Aorta (tissue), 5 donors: Measurements from ENCODE around the gene MRPS27. TPM values are rescaled to one million over a fixed set of nuclear protein-coding genes. Genes with fewer than 3 reads are reported as not detected.
A peak's percentile ranks its signal among the peaks of the same experiment; 100 is the strongest.
"Not testable (repeated sequence)": the region's sequence is repeated elsewhere in the genome, so short reads cannot be mapped to it uniquely, and the experiment has no call there.

Source experiments
- ATAC-seq: fragments of 200-7000 bp; cut with Tn5 transposase; one replicate; pipeline ENCODE4 v1.9.1; 2022; ENCODE audit warnings: moderate library complexity; ENCODE audit not compliant: low FRiP score
- DNase-seq, 2 donors: peaks; one replicate each; pipeline ENCODE4 v3.0.0-alpha.2; 2020
- H3K27ac ChIP-seq, 2 donors: one replicate each; pipeline ENCODE4 v1.5.1; 2013; ENCODE audit warnings: low read length in 2 of 2, mild to moderate bottlenecking in 2 of 2, moderate library complexity in 2 of 2, control low read depth in 1 of 2, inconsistent platforms in 1 of 2, low read depth in 1 of 2
- H3K27me3 ChIP-seq, 2 donors: one replicate each; pipeline ENCODE4 v1.6.1; 2013; ENCODE audit warnings: control low read depth in 1 of 2, low read length in 1 of 2, mild to moderate bottlenecking in 1 of 2, moderate library complexity in 1 of 2; ENCODE audit not compliant: insufficient read depth in 2 of 2, control insufficient read depth in 1 of 2
- H3K36me3 ChIP-seq, 2 donors: one replicate each; pipeline ENCODE4 v1.6.1; 2013; ENCODE audit warnings: control low read depth in 1 of 2, low read length in 1 of 2, mild to moderate bottlenecking in 1 of 2; ENCODE audit not compliant: insufficient read depth in 2 of 2, control insufficient read depth in 1 of 2
- H3K4me1 ChIP-seq, 2 donors: one replicate each; pipeline ENCODE4 v1.6.1; 2013; ENCODE audit warnings: low read length in 2 of 2, control low read depth in 1 of 2, mild to moderate bottlenecking in 1 of 2, moderate library complexity in 1 of 2; ENCODE audit not compliant: insufficient read depth in 2 of 2, control insufficient read depth in 1 of 2
- H3K4me3 ChIP-seq, 2 donors: one replicate each; pipeline ENCODE4 v1.5.1; 2013; ENCODE audit warnings: low read length in 2 of 2, control low read depth in 1 of 2, mild to moderate bottlenecking in 1 of 2
- H3K9me3 ChIP-seq: one replicate; pipeline ENCODE4 v1.6.1; 2013; ENCODE audit warnings: mild to moderate bottlenecking, low read length; ENCODE audit not compliant: control insufficient read depth
- WGBS, 2 donors: extraction: QIAGEN DNeasy Blood & Tissue Kit; methylation state at CpG; one replicate each; pipeline ENCODE4 v1.1.7; 2013; 5-methylcytosine and 5-hydroxymethylcytosine counted together
- intact Hi-C, 2 donors: fragments of 100-400 bp; cut with DNase I; formaldehyde crosslinking; loops; one replicate each; pipeline versions ENCODE4 v1.14.2 to v1.15.0; 2022
- polyA plus RNA-seq, 2 donors: library from polyadenylated mRNA; stranded (reverse); fragments of 200-250 nt; gene quantifications; one replicate each; pipeline ENCODE4 v1.2.3, GENCODE V29; 2013
- total RNA-seq, 2 donors: library from RNA; stranded (reverse); fragmentation: NEBNext Ultra II Directional; extraction: Animal tissue kit (Norgen Biotek cat#: 25700); gene quantifications; one replicate each; pipeline ENCODE4 v1.2.1, GENCODE V29; 2021
- donor health status: healthy with polysubstance abuse.
- donor health status: Bipolar disorder and iron deficiency.
- donor health status: DM: no; HTN: no; CAD: no.
- donor health status: DM: no; HTN: no; CAD: no.
- donor health status: DM: yes; HTN: yes; CAD: no.

The MRPS27 gene
- total and polyA plus RNA-seq, 4 donors: 22.5 to 42.1 (median 34.7) TPM

GRCh38 chr5:72182686-72183085 is 137.4 kb downstream of the MRPS27 start:
- H3K4me1 ChIP-seq: peaks cover 9 to 10% of the 10 kb centered on the region in 2 donors
- no peak for ATAC-seq
- peak overlapping the region; percentile 47 to 85 for H3K27ac ChIP-seq
- no peaks in the 10 kb centered on the region for H3K27me3 ChIP-seq
- H3K36me3 ChIP-seq: peaks cover 2 to 6% of the 10 kb centered on the region in 2 donors
- no peak overlapping the region for H3K4me3 ChIP-seq
- 16 to 24% methylated on average over 7 of the region's 7 CpGs for WGBS, 2 donors
- H3K9me3 ChIP-seq: no peaks in the 10 kb centered on the region
- no peak for DNase-seq
- intact Hi-C loops: loop anchor here in 1 of 2 donors (5.0 kb wide), 2 partner anchors 40 to 70 kb away; no protein-coding TSS in a partner anchor

GRCh38 chr5:72180925-72181324 is 139.1 kb downstream of the MRPS27 start:
- WGBS, 2 donors: 6 to 7% methylated on average over 4 of the region's 4 CpGs
- ATAC-seq (no peak), DNase-seq (no peak)
- H3K4me1 ChIP-seq: peaks cover 4 to 6% of the 10 kb centered on the region in 2 donors
- H3K36me3 ChIP-seq: peaks cover 0 to 3% of the 10 kb centered on the region in 2 donors
- H3K27me3 ChIP-seq: no peaks in the 10 kb centered on the region
- peak overlapping the region; percentile 62 to 67 for H3K4me3 ChIP-seq
- no peaks in the 10 kb centered on the region for H3K9me3 ChIP-seq
- peak overlapping the region; percentile 89 to 98 for H3K27ac ChIP-seq
- intact Hi-C loops: loop anchor here in 1 of 2 donors (5.0 kb wide), 2 partner anchors 39 to 69 kb away; no protein-coding TSS in a partner anchor

DNA sequence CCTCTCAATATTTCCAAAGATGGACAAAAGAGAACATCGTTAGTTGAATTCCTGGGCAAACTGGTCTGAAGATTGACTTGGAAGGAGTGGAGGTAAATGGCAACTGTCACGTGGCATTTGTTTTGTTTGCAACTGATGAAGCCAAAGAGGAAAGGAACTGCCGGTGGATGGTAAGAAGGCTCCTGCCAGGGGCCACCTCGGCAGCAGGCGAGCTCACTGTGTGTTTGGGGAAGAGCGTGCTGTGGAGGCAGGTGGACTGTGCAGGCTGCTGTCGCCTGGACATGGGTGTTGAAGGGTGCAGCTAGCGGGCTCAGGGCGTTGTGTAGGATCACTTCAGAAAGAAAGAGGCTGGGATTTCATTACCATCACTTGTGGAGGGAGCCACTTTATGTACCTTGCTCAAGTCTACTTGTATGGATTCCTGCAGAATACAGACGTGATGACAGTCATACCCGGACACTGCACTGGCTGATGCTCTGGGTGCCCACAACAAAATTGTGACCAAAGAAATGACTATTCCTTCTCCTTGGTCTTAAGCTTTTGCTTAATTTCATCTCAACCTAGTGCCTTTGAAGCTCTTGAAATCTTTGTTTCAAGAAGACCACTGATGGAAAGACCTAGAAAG is 140.1 kb downstream of the MRPS27 start:
- Histone ChIP-seq H3K9me3 (no peaks in the 10 kb centered on the region), H3K27ac (peak overlapping the region; percentile 92 to 98), H3K4me3 (peak overlapping the region; percentile 45 to 62), H3K4me1 (peaks cover 4 to 6% of the 10 kb centered on the region in 2 donors), H3K27me3 (no peaks in the 10 kb centered on the region), H3K36me3 (peaks cover 0 to 2% of the 10 kb centered on the region in 2 donors)
- WGBS, 2 donors: 2 to 6% methylated on average over 11 of the region's 11 CpGs
- DNase-seq (no peak), ATAC-seq (peak; percentile 64)
- intact Hi-C loops: loop anchor here in 1 of 2 donors (5.0 kb wide), 2 partner anchors 38 to 68 kb away; no protein-coding TSS in a partner anchor

- Histone ChIP-seq H3K27me3 (no peaks in the 10 kb centered on the region), H3K9me3 (no peaks in the 10 kb centered on the region), H3K4me3 (peak overlapping the region; percentile 45 to 62), H3K27ac (peak overlapping the region; percentile 95 to 98), H3K4me1 (peaks cover 4 to 6% of the 10 kb centered on the region in 2 donors), H3K36me3 (peaks cover 0 to 2% of the 10 kb centered on the region in 2 donors)
- intact Hi-C loops: no loop called here
- WGBS, 2 donors: 11 to 13% methylated on average over 29 of the region's 29 CpGs
- ATAC-seq (peak; percentile 87), DNase-seq (peak; percentile 90 to 94)
Measured at GRCh38 chr5:72179028-72179815, 140.8 kb downstream of the MRPS27 start.

GRCh38 chr5:72177538-72177937 is 142.5 kb downstream of the MRPS27 start:
- 75 to 86% methylated on average over 3 of the region's 3 CpGs for WGBS, 2 donors
- no peak for DNase-seq
- intact Hi-C loops: no loop called here

DNA sequence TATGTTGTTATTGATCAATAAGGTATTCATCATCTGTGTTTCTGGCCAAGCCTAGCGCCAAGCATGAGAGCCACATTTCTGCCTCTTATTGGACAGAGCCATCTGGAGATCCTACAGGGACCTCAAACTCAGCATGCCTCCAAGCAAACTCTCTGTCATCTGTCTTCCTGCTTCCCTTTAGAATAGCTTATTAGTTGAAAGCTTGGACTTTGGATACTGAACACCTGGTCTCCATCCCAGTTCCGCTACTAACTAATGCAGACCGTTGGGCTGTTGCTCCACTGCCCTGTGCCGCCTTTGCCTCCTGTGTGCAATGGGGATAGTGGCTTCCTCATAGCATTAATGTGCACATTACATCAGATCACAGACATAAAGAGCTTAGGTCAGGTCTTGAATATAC is 147.3 kb downstream of the MRPS27 start:
- Histone ChIP-seq H3K27ac (peak overlapping the region in 1 of 2 donors; percentile 5), H3K36me3 (no peaks in the 10 kb centered on the region), H3K4me3 (no peak overlapping the region), H3K27me3 (no peaks in the 10 kb centered on the region), H3K4me1 (peaks cover 3 to 4% of the 10 kb centered on the region in 2 donors), H3K9me3 (no peaks in the 10 kb centered on the region)
- ATAC-seq (no peak), DNase-seq (no peak)
- 85 to 87% methylated on average over 4 of the region's 4 CpGs for WGBS, 2 donors
- intact Hi-C loops: no loop called here

More at GRCh38 chr5:72177538-72177937, 142.5 kb downstream of the MRPS27 start:
- Histone ChIP-seq H3K4me1 (no peaks in the 10 kb centered on the region), H3K9me3 (no peaks in the 10 kb centered on the region), H3K27ac (peak overlapping the region in 1 of 2 donors; percentile 25), H3K36me3 (no peaks in the 10 kb centered on the region), H3K27me3 (no peaks in the 10 kb centered on the region), H3K4me3 (no peak overlapping the region)
- ATAC-seq: no peak

- no peak for ATAC-seq
Measured at GRCh38 chr5:72171667-72172066, 148.4 kb downstream of the MRPS27 start.

DNA sequence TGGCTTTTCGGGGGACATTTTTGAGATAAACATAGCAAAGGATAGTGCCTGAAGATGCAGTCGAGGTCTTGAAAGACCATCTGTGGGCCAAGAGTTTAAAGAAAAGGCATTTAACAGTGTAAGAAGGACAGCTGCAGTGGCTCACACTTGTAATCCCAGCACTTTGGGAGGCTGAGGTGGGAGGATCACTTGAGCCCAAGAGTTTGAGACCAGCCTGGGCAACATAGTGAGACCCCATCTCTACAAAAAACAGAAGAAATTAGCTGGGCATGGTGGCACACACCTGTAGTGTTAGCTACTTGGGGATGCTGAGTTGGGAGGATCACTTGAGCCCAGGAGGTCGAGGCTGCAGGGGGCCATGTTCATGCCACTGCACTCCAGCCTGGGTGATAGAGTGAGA is 148.9 kb downstream of the MRPS27 start:
- H3K36me3 ChIP-seq, DNase-seq, intact Hi-C loops, H3K27me3 ChIP-seq, H3K9me3 ChIP-seq, ATAC-seq, H3K4me3 ChIP-seq, H3K4me1 ChIP-seq: not testable (repeated sequence)
- WGBS, 2 donors: 93% methylated on average over 3 of the region's 3 CpGs
- peak overlapping the region; percentile 52 to 56 for H3K27ac ChIP-seq

More at GRCh38 chr5:72171667-72172066, 148.4 kb downstream of the MRPS27 start:
- 12 to 18% methylated on average over 6 of the region's 6 CpGs for WGBS, 2 donors
- intact Hi-C loops: no loop called here
- Histone ChIP-seq H3K27ac (peak overlapping the region; percentile 38 to 92), H3K27me3 (no peaks in the 10 kb centered on the region), H3K4me1 (peaks cover 3 to 6% of the 10 kb centered on the region in 2 donors), H3K36me3 (no peaks in the 10 kb centered on the region), H3K9me3 (no peaks in the 10 kb centered on the region), H3K4me3 (no peak overlapping the region)
- DNase-seq: no peak
